Activated B cell treated with CpG ODN at 0.5 μM for 24 hours (primary cell): ENCODE measurements around the gene CCDC149. TPM values are rescaled to one million over a fixed set of nuclear protein-coding genes. Genes with fewer than 3 reads are reported as not detected.

Experiments used
- ATAC-seq: fragments of 200-7000 bp; cut with Tn5 transposase; one replicate; pipeline ENCODE4 v1.10.0; 2021; ENCODE audit warnings: low read depth, mild to moderate bottlenecking, moderate library complexity
- CTCF ChIA-PET: fragments of 350-600 bp; sonication (Branson Sonifier 250); formaldehyde crosslinking; loops from one replicate; lab custom pipeline; 2021; ENCODE audit warnings: antibody characterized with exemption; lab: Charles Lee
- POLR2A ChIA-PET: fragments of 350-600 bp; sonication (Branson Sonifier 250); formaldehyde crosslinking; loops from one replicate; lab custom pipeline; 2021; ENCODE audit warnings: antibody characterized with exemption; lab: Charles Lee
- DNase-seq: peaks from one replicate; pipeline ENCODE4 v3.0.0; 2022
- H3K27ac Mint-ChIP-seq: one replicate; pipeline ENCODE4 v1.8.0; 2020; ENCODE audit warnings: mixed read lengths
- H3K27me3 Mint-ChIP-seq: one replicate; pipeline ENCODE4 v1.8.0; 2021; ENCODE audit warnings: mixed read lengths
- H3K36me3 Mint-ChIP-seq: one replicate; pipeline ENCODE4 v1.8.0; 2021; ENCODE audit warnings: low read depth, mixed read lengths
- H3K4me1 Mint-ChIP-seq: one replicate; pipeline ENCODE4 v1.8.0; 2021; ENCODE audit warnings: mixed read lengths
- H3K4me3 Mint-ChIP-seq: one replicate; pipeline ENCODE4 v1.8.0; 2020; ENCODE audit warnings: mild to moderate bottlenecking, mixed read lengths
- H3K9me3 Mint-ChIP-seq: one replicate; pipeline ENCODE4 v1.8.0; 2020; ENCODE audit warnings: mixed read lengths
- CTCF ChIP-seq: fragments of 200-600 bp; IDR thresholded peaks from one replicate; pipeline ENCODE4 v1.8.0; 2022; ENCODE audit warnings: antibody characterized with exemption, mild to moderate bottlenecking
- intact Hi-C: fragments of 100-400 bp; cut with micrococcal nuclease; formaldehyde crosslinking; loops from one replicate; pipeline ENCODE4 v1.15.1; 2024
- total RNA-seq: library from RNA; stranded (reverse); gene quantifications from 2 replicates; pipeline ENCODE4 v1.2.3, GENCODE V29; 2022

CCDC149 gene
- total RNA-seq, 1 donor from 2014 or later: not detected

- no peak overlapping the region for H3K4me3 Mint-ChIP-seq
- H3K27me3 Mint-ChIP-seq: no peaks in the 10 kb centered on the region
- no peaks in the 10 kb centered on the region for H3K9me3 Mint-ChIP-seq
- TF ChIP-seq CTCF: no peak
- H3K27ac Mint-ChIP-seq: no peak overlapping the region
- intact Hi-C loops: no loop called here
- ATAC-seq: no peak
- ChIA-PET CTCF (no interaction called here), POLR2A (no interaction called here)
- H3K4me1 Mint-ChIP-seq: no peaks in the 10 kb centered on the region
- no peaks in the 10 kb centered on the region for H3K36me3 Mint-ChIP-seq
- no peak for DNase-seq
These were observed 22.9 kb downstream of the CCDC149 start for GRCh38 chr4:24889991-24890390.

GRCh38 chr4:24888475-24889344 is 24.1 kb downstream of the CCDC149 start:
- H3K4me3 Mint-ChIP-seq: no peak overlapping the region
- H3K27ac Mint-ChIP-seq: no peak overlapping the region
- TF ChIP-seq CTCF: no peak
- CTCF ChIA-PET: no interaction called here
- intact Hi-C loops: no loop called here
- DNase-seq: no peak
- H3K4me1 Mint-ChIP-seq: no peaks in the 10 kb centered on the region
- H3K9me3 Mint-ChIP-seq: no peaks in the 10 kb centered on the region
- POLR2A ChIA-PET: no interaction called here
- H3K27me3 Mint-ChIP-seq: no peaks in the 10 kb centered on the region
- no peaks in the 10 kb centered on the region for H3K36me3 Mint-ChIP-seq
- ATAC-seq: no peak

- H3K4me3 Mint-ChIP-seq: no peak overlapping the region
- no peak for DNase-seq
- ChIA-PET POLR2A (no interaction called here), CTCF (no interaction called here)
- no peak overlapping the region for H3K27ac Mint-ChIP-seq
- no peaks in the 10 kb centered on the region for H3K27me3 Mint-ChIP-seq
- no peak for TF ChIP-seq CTCF
- intact Hi-C loops: no loop called here
- ATAC-seq: no peak
- H3K9me3 Mint-ChIP-seq: no peaks in the 10 kb centered on the region
- no peaks in the 10 kb centered on the region for H3K4me1 Mint-ChIP-seq
- no peaks in the 10 kb centered on the region for H3K36me3 Mint-ChIP-seq
These were observed 24.9 kb downstream of the CCDC149 start for GRCh38 chr4:24887881-24888430.

DNA sequence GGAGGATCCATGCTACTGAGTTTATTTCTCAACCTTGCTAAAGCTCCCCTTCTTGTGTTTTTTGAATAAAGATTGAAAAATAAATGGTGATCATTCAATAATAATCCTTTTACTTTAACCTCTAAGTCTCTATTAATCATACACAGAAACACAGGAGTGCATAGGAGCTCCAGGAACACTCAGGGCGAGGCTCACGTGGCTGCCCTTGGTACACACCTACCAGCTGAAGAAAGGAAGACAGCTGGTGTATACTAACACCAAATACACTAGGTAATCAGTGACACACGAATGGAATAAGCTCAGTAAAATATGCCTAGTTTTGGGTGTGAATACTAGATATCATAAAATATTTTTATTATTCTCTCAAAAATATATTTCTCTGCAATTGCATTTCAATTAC is 26.2 kb downstream of the CCDC149 start:
- ATAC-seq: no peak
- ChIA-PET POLR2A (no interaction called here), CTCF (no interaction called here)
- H3K4me1 Mint-ChIP-seq: no peaks in the 10 kb centered on the region
- H3K9me3 Mint-ChIP-seq: no peaks in the 10 kb centered on the region
- H3K36me3 Mint-ChIP-seq: no peaks in the 10 kb centered on the region
- no peak overlapping the region for H3K4me3 Mint-ChIP-seq
- TF ChIP-seq CTCF: no peak
- intact Hi-C loops: no loop called here
- H3K27me3 Mint-ChIP-seq: no peaks in the 10 kb centered on the region
- H3K27ac Mint-ChIP-seq: no peak overlapping the region
- DNase-seq: no peak

DNA sequence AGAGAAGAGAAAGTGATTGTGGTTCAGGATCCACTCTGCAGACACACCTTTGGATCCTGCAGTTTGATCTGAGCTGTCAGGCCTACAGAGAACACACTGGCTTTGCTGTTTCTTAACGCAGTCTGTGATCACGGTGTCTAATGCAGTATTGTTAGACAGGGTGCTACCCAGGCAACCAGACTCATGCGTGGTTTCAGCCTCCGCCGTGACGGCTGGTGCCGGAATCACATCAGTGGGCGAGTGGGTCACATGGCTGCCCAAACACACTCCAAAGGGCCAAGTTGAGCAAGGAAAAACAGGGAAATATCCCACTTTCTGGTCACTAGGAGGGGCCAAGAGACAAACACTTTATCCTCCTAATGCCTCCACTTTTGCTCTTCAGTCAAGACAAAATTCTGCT is 27.5 kb downstream of the CCDC149 start:
- H3K27me3 Mint-ChIP-seq: no peaks in the 10 kb centered on the region
- no peak overlapping the region for H3K4me3 Mint-ChIP-seq
- no peak for TF ChIP-seq CTCF
- no peaks in the 10 kb centered on the region for H3K36me3 Mint-ChIP-seq
- H3K4me1 Mint-ChIP-seq: no peaks in the 10 kb centered on the region
- no peak for DNase-seq
- no peaks in the 10 kb centered on the region for H3K9me3 Mint-ChIP-seq
- CTCF ChIA-PET: no interaction called here
- no peak for ATAC-seq
- intact Hi-C loops: no loop called here
- POLR2A ChIA-PET: no interaction called here
- no peak overlapping the region for H3K27ac Mint-ChIP-seq
